WI38 (cell line): ENCODE measurements around the gene VWA8.

Source experiments
- H3K4me3 ChIP-seq: 2 replicates; pipeline ENCODE4 v1.5.1; 2011; ENCODE audit warnings: low read depth, mild to moderate bottlenecking, control low read depth, low read length
- TF ChIP-seq, protein P1 (sequence below): IDR thresholded peaks from 2 replicates; pipeline ENCODE4 v1.5.1; 2012; ENCODE audit warnings: low read depth, mild to moderate bottlenecking, control low read depth, low read length

The VWA8 gene

DNA sequence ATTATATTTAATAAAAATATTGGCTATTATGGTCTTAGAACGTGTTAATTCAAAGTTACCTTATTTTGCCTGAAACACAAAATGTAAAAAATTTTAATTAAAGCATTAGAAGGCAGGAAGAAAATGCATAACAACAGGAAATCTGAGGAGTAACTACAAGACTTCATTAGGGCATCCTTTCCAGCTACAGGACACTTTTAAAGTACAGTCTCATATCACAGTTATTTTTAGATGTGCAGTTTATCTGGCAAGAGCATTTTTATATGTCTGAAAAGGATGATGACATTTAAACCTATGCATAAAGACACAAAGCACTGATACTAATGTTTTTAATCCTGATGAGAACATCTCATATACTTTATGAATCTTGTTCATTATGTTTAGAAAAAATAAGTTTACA is 247.5 kb downstream of the VWA8 start:
- H3K4me3 ChIP-seq: no peak overlapping the region
- TF ChIP-seq, protein P1, sequence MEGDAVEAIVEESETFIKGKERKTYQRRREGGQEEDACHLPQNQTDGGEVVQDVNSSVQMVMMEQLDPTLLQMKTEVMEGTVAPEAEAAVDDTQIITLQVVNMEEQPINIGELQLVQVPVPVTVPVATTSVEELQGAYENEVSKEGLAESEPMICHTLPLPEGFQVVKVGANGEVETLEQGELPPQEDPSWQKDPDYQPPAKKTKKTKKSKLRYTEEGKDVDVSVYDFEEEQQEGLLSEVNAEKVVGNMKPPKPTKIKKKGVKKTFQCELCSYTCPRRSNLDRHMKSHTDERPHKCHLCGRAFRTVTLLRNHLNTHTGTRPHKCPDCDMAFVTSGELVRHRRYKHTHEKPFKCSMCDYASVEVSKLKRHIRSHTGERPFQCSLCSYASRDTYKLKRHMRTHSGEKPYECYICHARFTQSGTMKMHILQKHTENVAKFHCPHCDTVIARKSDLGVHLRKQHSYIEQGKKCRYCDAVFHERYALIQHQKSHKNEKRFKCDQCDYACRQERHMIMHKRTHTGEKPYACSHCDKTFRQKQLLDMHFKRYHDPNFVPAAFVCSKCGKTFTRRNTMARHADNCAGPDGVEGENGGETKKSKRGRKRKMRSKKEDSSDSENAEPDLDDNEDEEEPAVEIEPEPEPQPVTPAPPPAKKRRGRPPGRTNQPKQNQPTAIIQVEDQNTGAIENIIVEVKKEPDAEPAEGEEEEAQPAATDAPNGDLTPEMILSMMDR: no peak

DNA sequence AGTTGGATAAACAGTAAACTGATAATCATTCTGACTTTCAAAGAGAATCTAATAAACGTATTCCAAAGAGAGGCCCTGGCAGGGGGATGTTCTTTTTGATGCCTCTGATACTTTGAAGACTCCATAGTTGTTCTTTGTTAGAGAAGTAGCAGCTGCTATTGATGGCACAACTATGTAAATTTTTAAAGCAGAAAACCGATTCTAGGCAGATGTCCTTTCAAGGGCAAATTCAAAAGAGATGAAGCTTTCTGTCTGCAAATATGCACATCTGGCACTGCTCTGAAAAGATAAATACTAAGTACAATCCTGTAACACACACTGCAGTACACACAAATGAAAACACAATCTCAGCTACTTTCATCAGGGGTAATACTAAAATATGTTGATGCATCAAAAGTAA is 250.1 kb downstream of the VWA8 start:
- H3K4me3 ChIP-seq: no peak overlapping the region
- TF ChIP-seq, protein P1: no peak

DNA sequence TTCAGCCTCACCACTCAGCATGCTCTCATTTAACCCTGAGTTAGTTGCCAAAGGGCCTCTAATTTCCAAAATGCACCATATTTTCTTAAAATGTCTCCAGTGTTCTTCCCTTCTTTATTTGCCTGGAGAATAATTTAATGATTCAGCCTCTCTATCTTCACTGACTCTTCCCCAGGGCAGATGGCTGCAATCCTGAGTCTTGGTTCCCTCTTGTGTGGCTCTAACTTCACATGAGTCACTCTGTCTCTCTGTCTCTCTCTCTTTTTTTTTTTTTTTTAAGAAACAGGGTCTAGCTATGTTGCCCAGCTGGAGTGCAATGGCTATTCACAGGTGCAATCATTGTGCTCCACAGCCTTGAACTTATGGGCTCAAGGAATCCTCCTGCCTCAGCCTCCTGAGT is 251.4 kb downstream of the VWA8 start:
- no peak overlapping the region for H3K4me3 ChIP-seq
- TF ChIP-seq, protein P1: no peak

- TF ChIP-seq, protein P1: no peak
- no peak overlapping the region for H3K4me3 ChIP-seq
Measured at GRCh38 chr13:41708713-41709112, 252.2 kb downstream of the VWA8 start.

GRCh38 chr13:41707194-41707821 is 253.6 kb downstream of the VWA8 start:
- no peak overlapping the region for H3K4me3 ChIP-seq
- TF ChIP-seq, protein P1: no peak

DNA sequence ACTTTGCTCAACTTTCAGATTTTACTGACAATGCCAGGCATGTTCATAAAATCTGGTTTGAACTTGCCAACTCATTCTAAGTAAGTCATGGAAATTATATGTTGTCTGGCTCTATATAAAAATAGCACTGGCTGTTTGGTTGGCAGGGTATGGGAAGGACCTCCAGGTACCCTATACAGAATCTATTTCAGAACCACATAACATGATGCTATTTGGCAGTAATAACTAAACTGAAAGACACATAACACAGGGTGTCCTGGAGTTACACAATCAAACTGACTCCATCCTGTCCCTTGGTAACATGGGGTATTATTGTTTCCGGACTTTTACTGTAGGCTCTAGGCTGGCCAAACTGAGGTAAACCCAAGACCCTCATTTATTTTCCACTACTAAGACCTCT is 254.8 kb downstream of the VWA8 start:
- TF ChIP-seq, protein P1: no peak

DNA sequence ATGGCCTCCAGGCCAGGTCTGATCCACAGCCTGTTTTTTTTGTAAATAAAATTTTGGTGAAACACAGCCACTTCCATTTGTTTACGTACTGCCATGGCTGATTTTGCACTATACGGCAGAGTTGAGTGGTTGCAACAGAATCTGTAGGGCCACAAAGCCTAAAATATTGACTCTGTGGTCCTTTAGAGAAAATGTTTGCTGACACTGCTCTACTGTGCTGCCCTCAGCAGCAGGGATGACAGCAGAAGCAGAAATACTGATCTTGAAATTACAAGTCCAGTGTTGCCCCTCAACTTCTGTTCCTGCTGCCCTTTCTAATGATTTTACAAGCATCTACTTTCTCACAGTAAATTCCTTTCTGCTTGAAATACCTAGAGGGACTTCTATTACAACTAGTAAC is 258.4 kb downstream of the VWA8 start:
- TF ChIP-seq, protein P1: no peak
- H3K4me3 ChIP-seq: no peak overlapping the region

More for the DNA sequence above, 254.8 kb downstream of the VWA8 start:
- H3K4me3 ChIP-seq: no peak overlapping the region
